Prostate gland (tissue), 2 donors: Measurements from ENCODE around the gene ZNF614.

Experiments
- POLR2A ChIP-seq: fragments of 450-650 bp; IDR thresholded peaks from one replicate; pipeline ENCODE4 v1.6.1; 2016; ENCODE audit warnings: antibody characterized with exemption, mild to moderate bottlenecking
- TF ChIP-seq, protein P1 (sequence below), 4 experiments: fragments of 200-600 bp in 2 of 4; fragments of 450-650 bp in 2 of 4; sonication (generic) in 2 of 4; IDR thresholded peaks; 1 replicate in 3 of 4; 2 replicates in 1 of 4; pipeline ENCODE4 v1.5.1; 2016 to 2019; ENCODE audit warnings: antibody characterized with exemption in 4 of 4, mild to moderate bottlenecking in 2 of 4, moderate library complexity in 2 of 4

DNA sequence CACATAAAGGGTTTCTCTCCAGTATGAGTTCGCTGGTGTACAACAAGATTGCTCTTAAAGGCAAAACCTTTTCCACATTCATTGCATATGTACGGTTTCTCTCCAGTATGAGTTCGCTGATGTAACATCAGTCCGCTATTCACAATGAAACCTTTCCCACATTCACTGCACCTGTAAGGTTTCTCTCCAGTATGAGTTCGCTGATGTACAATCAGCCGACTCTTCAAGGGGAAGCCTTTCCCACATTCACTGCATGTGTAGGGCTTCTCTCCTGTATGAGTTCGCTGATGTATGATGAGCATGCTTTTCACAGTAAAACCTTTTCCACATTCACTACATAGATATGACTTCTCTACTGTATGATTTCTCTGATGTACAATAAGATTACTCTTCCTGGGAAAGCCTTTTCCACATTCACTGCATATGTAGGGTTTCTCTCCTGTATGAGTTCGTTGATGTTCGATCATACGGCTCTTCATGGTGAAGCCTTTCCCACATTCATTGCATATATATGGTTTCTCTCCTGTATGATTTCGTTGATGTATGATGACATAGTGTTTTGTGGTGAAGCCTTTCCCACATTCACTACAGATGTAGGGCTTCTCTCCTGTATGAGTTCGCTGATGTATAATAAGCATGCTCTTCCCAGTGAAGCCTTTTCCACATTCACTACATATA is 6.0 kb upstream of the ZNF614 start:
- TF ChIP-seq, protein P1, sequence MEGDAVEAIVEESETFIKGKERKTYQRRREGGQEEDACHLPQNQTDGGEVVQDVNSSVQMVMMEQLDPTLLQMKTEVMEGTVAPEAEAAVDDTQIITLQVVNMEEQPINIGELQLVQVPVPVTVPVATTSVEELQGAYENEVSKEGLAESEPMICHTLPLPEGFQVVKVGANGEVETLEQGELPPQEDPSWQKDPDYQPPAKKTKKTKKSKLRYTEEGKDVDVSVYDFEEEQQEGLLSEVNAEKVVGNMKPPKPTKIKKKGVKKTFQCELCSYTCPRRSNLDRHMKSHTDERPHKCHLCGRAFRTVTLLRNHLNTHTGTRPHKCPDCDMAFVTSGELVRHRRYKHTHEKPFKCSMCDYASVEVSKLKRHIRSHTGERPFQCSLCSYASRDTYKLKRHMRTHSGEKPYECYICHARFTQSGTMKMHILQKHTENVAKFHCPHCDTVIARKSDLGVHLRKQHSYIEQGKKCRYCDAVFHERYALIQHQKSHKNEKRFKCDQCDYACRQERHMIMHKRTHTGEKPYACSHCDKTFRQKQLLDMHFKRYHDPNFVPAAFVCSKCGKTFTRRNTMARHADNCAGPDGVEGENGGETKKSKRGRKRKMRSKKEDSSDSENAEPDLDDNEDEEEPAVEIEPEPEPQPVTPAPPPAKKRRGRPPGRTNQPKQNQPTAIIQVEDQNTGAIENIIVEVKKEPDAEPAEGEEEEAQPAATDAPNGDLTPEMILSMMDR (IDR thresholded peaks at IDR 0.05): no peak
- TF ChIP-seq POLR2A: no peak
